ENCODE results near the gene DNAH5. TPM values are rescaled to one million over a fixed set of nuclear protein-coding genes. Genes with fewer than 3 reads are reported as not detected.

DNAH5 gene
- total RNA-seq, 1 experiment from 2014 or later, result 1.1 TPM

GRCh38 chr5:13731121-13731628 is 213.3 kb downstream of the DNAH5 start:
- no peak for DNase-seq (ENCODE audit: low spot score)

GRCh38 chr5:13708906-13709305 is 235.6 kb downstream of the DNAH5 start:
- no peak for DNase-seq (ENCODE audit: low spot score)

- DNase-seq (ENCODE audit: low spot score), result no peak
These were observed 236.1 kb downstream of the DNAH5 start for GRCh38 chr5:13708432-13708831.

GRCh38 chr5:13704396-13704795 is 240.1 kb downstream of the DNAH5 start:
- peak; percentile 11 for DNase-seq (ENCODE audit: low spot score)

GRCh38 chr5:13700626-13701025 is 243.9 kb downstream of the DNAH5 start:
- DNase-seq (ENCODE audit: low spot score), result no peak

- no peak for DNase-seq (ENCODE audit: low spot score)
These were observed 245.6 kb downstream of the DNAH5 start for GRCh38 chr5:13698885-13699284.

GRCh38 chr5:13695076-13695712 is 249.3 kb downstream of the DNAH5 start:
- no peak for DNase-seq (ENCODE audit: low spot score)

- DNase-seq (ENCODE audit: low spot score), result no peak
These were observed 252.3 kb downstream of the DNAH5 start for GRCh38 chr5:13692172-13692571.

- no peak for DNase-seq (ENCODE audit: low spot score)
These were observed 268.0 kb downstream of the DNAH5 start for GRCh38 chr5:13676531-13676930.

- DNase-seq (ENCODE audit: low spot score), result no peak
These were observed 270.1 kb downstream of the DNAH5 start for GRCh38 chr5:13674391-13674790.

GRCh38 chr5:13673511-13673910 is 271.0 kb downstream of the DNAH5 start:
- no peak for DNase-seq (ENCODE audit: low spot score)

- DNase-seq (ENCODE audit: low spot score), result peak; percentile 6
These were observed 280.1 kb downstream of the DNAH5 start for GRCh38 chr5:13664377-13664776.

GRCh38 chr5:13662626-13663025 is 281.9 kb downstream of the DNAH5 start:
- no peak for DNase-seq (ENCODE audit: low spot score)

GRCh38 chr5:13661272-13661671 is 283.2 kb downstream of the DNAH5 start:
- no peak for DNase-seq (ENCODE audit: low spot score)

GRCh38 chr5:13660072-13660471 is 284.4 kb downstream of the DNAH5 start:
- peak; percentile 45 for DNase-seq (ENCODE audit: low spot score)

- DNase-seq (ENCODE audit: low spot score), result no peak
These were observed 285.1 kb downstream of the DNAH5 start for GRCh38 chr5:13659391-13659790.

GRCh38 chr5:13658761-13659160 is 285.7 kb downstream of the DNAH5 start:
- DNase-seq (ENCODE audit: low spot score), result no peak

- DNase-seq (ENCODE audit: low spot score), result no peak
These were observed 286.3 kb downstream of the DNAH5 start for GRCh38 chr5:13658152-13658551.

GRCh38 chr5:13653709-13654108 is 290.8 kb downstream of the DNAH5 start:
- DNase-seq (ENCODE audit: low spot score), result no peak

GRCh38 chr5:13649656-13650055 is 294.8 kb downstream of the DNAH5 start:
- no peak for DNase-seq (ENCODE audit: low spot score)

GRCh38 chr5:13648822-13649221 is 295.7 kb downstream of the DNAH5 start:
- no peak for DNase-seq (ENCODE audit: low spot score)

GRCh38 chr5:13643734-13644133 is 300.8 kb downstream of the DNAH5 start:
- no peak for DNase-seq (ENCODE audit: low spot score)

- no peak for DNase-seq (ENCODE audit: low spot score)
These were observed 301.3 kb downstream of the DNAH5 start for GRCh38 chr5:13643196-13643595.
